HG03565 (cell line): ENCODE data around the gene BTBD19.
"Not testable (repeated sequence)": the region's sequence is repeated elsewhere in the genome, so short reads cannot be mapped to it uniquely, and the experiment has no call there.

Source experiments
- ATAC-seq: cut with Tn5 transposase; IDR thresholded peaks from one replicate; pipeline ENCODE4 v1.9.1; 2021; ENCODE audit warnings: mild to moderate bottlenecking, moderate library complexity; ENCODE audit not compliant: unreplicated experiment

Gene BTBD19

DNA sequence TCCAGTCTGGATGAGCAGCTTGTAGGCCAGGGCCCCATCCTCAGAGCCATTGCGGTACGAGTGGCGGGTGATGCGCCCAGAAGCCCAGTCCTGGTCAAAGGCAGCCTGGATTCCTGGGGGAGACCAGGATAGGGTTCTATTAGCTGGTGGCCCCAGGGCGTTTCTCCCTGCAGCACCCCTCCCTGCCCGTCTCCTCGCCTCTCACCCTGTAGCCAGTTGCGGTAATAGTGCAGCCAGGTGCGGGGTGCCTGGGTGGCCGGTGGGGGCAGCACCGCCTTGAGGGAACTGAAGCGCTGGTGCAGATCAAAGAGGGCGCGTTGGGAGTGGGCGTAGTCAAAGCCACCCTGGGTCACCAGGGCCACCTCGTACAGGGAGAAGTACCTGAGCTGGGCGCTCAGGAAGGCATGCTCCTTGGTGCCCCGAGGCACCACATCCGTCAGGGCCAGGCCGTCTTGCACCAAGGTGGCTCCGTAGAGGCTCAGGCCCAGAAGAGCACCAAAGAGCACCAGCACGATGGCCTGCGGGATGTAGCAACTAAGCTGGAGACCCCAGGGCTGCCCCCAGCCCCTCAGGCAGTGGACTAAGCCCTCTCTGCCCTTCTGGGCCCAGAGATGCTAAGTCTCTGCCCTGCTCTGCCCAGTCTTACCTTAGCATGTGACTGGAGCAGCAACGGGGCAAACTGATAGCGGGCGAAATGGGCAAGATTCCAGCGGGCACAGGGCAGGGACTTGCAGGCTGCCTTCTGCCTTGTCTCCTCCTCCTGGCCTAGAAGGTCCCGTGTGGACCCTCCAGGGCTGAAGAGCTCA is 19.1 kb downstream of the BTBD19 start:
- ATAC-seq, result no peak

DNA sequence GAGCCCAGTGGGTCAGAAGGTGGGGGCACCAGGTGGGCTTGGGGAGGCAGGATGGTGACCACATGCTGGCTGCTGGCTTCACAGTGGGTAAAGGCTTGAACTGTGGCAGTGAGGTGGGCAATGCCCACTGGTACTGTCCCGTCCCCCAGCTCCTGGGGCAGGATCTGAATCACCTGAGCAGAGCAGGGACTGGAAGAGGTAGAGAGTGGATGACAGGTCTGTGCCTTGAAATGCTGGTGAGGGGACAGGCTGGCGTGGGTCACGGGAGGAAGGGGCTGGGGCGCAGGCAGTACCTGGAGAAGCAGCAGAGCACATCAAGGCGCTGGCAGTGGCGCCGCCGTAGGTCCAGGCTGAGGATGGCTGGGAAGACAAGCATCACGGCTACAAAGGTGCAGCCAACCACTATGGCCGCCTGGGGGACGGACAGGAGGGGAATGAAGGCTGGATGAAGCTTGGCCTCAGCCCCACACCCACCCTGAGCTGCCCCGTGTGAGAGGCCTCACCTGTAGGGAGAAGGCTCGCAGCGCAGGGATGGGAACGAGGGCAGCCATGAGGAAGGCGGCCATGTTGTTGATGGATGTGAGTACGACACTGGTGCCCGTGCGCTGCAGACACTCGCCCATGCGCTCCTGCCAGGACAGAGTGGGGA is 19.8 kb downstream of the BTBD19 start:
- ATAC-seq, result no peak

GRCh38 chr1:44828841-44829440 is 20.6 kb downstream of the BTBD19 start:
- ATAC-seq, result no peak

DNA sequence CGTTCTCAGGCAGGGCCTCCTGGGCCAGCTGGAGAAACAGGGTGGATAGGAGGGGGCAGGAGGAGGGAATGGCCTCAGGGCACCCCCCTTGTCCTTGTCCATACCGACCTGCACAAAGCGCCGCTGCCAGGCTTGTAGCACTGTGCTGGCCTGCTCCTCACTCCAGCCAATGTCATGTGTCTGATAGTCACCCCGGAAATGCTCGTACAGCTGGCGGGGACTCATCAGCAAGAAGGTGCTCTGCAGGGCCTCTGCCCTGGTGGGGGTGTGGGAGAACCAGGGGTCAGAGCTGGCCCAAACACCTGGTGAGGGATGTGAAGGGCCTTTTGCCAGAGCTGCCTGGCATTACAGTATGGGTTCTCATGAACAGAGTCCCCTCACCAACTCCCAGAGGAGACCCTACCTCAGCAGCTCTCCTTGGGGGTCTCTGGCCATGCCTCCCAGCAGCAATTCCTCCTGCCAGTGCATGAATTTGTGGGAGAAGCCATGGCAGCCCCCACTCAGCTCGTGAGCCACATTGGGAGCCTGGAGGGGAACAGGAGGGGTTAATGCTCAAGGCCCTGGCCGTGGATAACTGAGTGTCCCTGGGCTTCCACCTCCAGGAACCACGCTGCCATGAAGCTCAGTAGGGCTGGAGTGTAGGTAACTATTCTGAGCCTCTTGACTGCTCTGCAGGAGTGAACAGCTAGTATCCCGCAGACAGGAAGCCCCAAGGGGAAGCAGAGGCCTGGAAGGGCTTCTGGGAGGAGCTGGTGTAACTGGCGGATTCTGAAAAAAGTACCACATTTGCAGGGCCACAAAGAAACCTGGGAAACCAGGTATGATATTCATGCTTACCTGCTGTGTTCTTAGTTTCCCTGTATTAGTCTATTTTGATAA is 21.4 kb downstream of the BTBD19 start:
- no peak for ATAC-seq

DNA sequence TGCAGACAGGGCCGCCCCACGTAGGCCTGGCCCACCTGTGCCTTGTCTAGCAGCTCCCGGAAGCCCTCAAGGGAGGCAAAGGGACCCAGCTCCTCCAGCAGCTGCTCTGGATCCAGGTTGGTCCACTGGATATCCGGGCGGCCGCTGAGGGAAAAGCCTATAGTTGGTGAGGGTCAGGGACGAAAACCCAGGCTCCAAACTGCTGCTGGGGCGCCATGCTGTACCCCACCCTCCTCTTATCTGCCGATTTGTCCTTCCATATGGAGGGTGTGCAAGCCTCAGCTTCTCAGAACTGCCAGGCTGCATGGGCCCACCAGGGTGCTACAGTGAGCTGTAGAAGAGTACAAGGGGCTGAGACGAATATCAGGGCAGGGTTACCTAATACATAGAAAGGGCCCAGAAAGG is 22.6 kb downstream of the BTBD19 start:
- no peak for ATAC-seq

DNA sequence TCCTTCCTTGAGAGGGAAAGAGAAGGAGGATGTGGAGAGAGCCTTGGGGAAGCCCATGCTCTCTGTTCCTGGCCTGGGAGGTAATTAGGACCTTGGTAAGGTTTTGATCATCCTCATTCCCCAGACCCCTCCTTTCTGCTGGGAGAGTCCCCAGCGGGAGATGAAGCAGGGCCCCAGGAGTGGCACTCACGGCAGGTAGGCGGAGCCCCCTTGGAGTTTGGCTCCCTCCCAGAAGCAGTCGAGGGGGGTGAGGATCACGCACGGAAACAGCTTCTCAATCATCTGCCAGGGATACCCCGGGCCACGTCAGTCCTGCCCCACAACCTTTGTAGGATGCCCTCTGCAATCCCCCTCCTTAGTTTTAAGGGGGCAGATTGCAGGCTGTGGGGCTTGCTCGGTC is 23.2 kb downstream of the BTBD19 start:
- no peak for ATAC-seq

- no peak for ATAC-seq
Measured at GRCh38 chr1:44832056-44832705, 23.9 kb downstream of the BTBD19 start.

GRCh38 chr1:44834328-44834727 is 26.0 kb downstream of the BTBD19 start:
- ATAC-seq, result no peak

GRCh38 chr1:44835738-44836675 is 27.7 kb downstream of the BTBD19 start:
- ATAC-seq, result peak; percentile 56

GRCh38 chr1:44838294-44838693 is 30.0 kb downstream of the BTBD19 start:
- ATAC-seq, result not testable (repeated sequence)

GRCh38 chr1:44839576-44839975 is 31.3 kb downstream of the BTBD19 start:
- ATAC-seq, result no peak

- ATAC-seq, result no peak
Measured at GRCh38 chr1:44842486-44842861, 34.2 kb downstream of the BTBD19 start.

- no peak for ATAC-seq
Measured at GRCh38 chr1:44842862-44843655, 34.7 kb downstream of the BTBD19 start, which contains the start of gene PTCH2. Gene PTCH2 (minus strand): TSS chr1:44843253. CDS start chr1:44842932, 321 bp downstream.

DNA sequence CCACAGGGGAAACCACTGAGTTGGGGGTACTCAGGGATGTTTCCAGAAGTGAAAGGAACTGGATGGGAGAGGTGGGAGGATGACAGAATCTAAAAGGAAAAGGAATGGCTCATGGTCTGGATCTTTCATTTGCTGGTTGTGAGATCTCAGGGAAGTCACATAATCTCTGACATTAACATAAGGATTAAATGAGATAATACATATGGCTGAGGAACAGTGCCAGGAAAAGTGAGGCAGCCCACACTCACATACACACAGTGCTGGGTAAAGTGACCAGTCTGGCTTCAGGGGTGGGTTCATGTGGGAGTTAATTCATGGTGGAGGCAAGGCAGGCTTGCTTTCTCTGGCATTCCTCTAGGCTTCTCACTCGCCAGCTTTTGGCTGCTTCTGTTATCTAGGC is 38.7 kb downstream of the BTBD19 start:
- ATAC-seq, result no peak

DNA sequence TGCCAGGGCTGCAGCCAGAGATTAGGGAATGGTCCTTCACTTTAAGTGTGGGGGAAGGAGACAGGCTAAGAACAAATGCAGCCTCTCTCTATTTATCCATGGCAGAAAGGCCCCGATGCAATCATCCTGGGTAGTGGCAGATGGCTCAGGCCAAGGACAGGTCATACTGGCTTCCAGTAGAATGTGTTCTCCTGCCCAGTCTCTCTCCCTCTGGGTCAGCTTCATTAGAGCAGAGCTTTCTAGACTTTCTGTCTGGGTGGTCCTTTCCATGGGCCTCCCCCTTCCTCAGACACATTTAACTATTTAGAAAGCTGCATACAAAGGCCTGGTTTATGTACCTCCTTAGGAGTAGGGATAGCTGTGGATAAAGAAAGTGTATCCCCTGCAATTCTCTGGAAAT is 39.5 kb downstream of the BTBD19 start:
- no peak for ATAC-seq

GRCh38 chr1:44848456-44849181 is 40.3 kb downstream of the BTBD19 start:
- no peak for ATAC-seq

DNA sequence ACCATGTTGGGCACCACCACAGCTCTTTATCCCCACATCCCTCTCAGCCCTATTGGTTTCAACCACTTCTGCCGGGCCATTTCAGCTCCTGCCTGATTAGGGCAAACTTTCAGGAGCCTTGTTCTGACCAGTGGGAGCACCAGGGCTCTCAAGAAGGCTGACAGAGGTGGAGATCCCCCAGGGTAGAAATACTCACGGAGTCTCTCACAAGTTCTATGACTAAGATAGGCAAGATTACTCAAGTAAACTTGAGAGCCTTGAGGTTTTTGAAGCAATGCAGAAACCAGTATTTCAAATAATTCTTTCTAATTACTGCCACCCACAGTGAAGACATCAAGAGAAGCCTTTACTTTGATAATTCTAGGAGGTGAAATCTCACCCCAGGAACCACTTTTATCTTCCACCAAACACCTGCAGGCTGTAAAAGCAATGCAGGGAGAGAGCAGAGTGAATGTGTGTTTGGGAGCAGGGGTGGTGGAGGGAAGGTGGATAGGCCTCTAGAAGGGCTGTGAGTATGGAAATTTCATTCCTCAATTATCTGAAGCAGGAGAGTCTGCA is 41.3 kb downstream of the BTBD19 start:
- ATAC-seq, result no peak

DNA sequence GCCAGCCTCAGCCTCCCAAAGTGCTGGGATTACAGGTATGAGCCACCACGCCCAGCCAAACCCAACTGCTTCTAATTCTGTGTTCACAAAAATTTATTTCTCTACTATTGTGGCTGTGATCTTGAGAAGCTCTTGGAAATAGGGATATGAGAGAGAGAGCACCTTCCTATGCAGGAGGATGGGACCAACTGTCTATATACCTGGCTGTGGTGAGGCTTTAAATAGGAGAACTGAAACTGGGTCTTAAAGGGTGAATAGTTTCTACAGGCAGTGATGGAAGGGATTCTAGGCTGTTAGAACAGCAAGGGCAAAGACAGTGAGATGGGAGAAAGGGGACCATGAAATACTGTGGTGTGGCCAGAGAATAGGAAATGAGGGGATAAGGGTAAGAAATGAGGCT is 43.0 kb downstream of the BTBD19 start:
- no peak for ATAC-seq
